GM18951 (cell line): ENCODE results near the gene TP73.

Source experiments
- POLR2A ChIP-seq: IDR thresholded peaks from 4 replicates; pipeline ENCODE4 v1.6.1; 2011; ENCODE audit warnings: mild to moderate bottlenecking; ENCODE audit not compliant: insufficient read length, insufficient read depth; ENCODE audit errors: extremely low read depth
- in situ Hi-C: fragments of 300-500 bp; cut with MboI; formaldehyde crosslinking; loops from one replicate; pipeline ENCODE4 v1.12.0; 2022; ENCODE audit warnings: low sequenced_read_pairs, mixed read lengths, inconsistent platforms; ENCODE audit not compliant: unreplicated experiment

TP73 gene

GRCh38 chr1:3732434-3733093, 80.2 kb downstream of the TP73 start:
- in situ Hi-C loops: no loop called here
- no peak for TF ChIP-seq POLR2A

- in situ Hi-C loops: no loop called here
- TF ChIP-seq POLR2A: no peak
Observed at GRCh38 chr1:3733094-3733882, 81.0 kb downstream of the TP73 start.

DNA sequence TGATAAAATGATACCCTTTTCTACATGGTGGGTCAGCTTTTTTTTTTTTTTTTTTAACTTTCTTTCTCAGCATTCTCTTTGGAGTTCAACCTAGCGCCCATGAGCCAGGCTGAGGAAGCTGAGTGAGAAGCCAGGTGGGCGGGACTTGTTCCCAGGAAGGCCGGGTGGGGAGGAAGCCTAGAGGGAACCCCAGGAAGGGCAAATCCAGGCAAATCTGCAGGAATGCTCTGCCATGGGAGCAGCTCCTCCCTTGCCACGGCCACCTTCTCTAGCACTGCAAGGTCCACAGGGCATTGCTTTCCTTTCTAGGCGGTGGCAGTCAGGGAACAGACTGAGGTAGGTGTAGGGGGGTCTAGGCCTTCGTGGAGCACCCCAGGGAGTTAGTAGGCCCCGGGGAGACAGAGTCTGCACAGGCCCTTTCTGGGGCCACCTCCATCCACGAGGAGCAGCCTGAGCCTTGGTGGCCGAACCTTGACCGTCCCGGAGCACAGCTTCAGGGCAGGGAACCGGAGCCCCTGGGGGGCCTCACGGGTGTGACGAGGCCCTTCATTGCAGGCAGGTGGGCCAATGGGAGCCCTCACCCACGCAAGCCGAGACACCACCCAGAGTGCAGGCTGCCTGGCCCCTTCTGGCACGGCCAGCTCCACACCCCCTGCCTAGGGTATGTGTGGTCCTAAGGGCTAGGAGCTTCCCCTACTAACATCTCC, 81.7 kb downstream of the TP73 start:
- in situ Hi-C loops: no loop called here
- no peak for TF ChIP-seq POLR2A

GRCh38 chr1:3734602-3735001, 82.3 kb downstream of the TP73 start:
- in situ Hi-C loops: no loop called here

DNA sequence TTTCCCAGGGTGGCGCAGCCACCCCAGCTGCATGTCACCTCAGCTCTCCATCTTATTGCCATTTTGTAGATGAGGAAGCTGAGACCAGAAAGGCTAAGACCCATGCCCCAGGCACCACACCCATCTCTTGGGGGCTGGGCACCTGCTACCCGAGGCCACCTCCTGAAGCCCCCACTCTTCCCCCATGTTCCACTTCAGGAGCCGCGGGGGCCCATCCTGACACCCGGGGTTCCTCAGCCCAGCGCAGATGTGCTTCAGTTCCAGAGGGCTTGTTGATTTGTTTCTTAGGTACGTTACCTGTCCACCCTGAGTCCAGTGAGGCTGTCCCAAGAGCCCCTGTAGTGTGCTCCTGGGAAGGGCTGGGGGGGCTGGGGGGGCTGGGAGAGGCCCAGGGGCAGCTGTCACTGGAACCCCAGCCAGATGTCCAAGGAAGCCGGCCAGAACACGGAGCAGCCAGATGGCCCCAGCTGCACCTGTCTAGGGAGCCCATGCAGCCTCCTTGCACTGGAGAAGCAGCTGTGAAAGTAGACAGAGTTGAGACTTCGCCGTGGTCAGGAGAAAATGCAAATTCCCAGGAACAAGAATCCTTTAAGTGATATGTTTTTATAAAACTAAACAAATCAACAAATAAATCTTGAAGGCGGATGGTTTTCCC, 82.8 kb downstream of the TP73 start:
- in situ Hi-C loops: no loop called here
- TF ChIP-seq POLR2A: peak; percentile 21

More at GRCh38 chr1:3734602-3735001, 82.3 kb downstream of the TP73 start:
- TF ChIP-seq POLR2A: peak; percentile 26

- in situ Hi-C loops: no loop called here
- no peak for TF ChIP-seq POLR2A
Observed at GRCh38 chr1:3735688-3736087, 83.4 kb downstream of the TP73 start.

DNA sequence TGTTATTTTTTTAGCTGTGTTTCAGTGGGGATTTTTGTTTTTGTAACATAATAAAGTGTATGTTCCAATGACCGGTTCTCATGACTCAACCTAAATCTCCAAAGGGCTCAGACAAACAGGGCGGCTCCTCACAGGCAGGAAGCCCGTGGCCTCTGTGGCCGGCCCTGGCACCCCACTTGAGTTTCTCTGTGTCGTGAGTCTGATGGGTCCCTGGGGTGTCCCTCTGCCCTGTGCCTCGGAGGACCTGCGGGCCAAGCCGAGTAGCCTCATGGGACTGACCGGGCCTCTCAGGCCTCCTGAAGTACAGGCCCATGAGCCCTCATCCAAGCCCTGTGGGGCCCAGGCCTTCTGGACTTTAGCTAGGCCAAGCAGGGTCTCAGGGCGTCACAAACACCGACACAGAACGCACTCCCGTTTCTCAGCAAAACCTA, 83.8 kb downstream of the TP73 start:
- in situ Hi-C loops: no loop called here

GRCh38 chr1:3736708-3737107, 84.4 kb downstream of the TP73 start:
- in situ Hi-C loops: no loop called here
- no peak for TF ChIP-seq POLR2A

More for the DNA sequence above, 83.8 kb downstream of the TP73 start:
- TF ChIP-seq POLR2A: no peak

DNA sequence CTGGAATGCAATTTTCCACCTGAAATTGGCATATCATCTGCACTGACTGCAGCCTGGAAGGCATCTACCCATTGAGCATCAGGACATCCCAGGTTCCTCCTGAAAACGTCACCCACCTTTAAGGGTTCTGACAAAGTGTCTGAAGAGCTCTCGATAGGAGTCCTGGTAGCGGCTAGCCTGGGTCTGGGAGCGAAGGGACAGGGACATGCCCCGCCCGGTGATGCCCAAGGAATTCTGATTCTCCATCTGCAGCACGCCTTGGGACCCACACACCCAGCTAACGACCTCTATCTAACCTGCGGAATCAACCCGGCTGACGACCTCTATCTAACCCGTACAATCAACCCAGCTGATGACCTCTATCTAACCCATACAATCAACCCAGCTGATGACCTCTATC, 86.6 kb downstream of the TP73 start:
- in situ Hi-C loops: no loop called here
- no peak for TF ChIP-seq POLR2A

GRCh38 chr1:3740042-3740441, 87.7 kb downstream of the TP73 start:
- in situ Hi-C loops: no loop called here
- TF ChIP-seq POLR2A: no peak

DNA sequence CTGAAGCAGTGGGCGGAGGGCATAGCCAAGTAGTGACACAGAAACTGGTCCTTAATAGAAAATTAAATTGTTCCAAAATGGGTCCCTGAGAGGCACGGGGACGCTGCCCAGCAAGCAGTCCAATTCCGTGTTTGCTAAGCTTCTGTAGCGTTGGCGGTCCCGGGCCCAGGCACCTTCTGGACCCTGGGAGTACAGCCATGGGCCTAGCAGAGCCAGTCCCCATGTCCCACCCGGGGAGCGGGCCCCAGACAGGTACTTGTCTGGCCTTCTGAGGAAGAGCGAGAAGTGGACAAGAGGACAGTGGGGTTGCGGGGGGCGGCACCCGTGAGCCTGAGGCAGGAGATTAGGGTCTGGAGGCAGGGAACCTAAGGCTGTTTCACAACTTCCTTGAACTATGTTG, 88.4 kb downstream of the TP73 start:
- in situ Hi-C loops: no loop called here
- TF ChIP-seq POLR2A: no peak

DNA sequence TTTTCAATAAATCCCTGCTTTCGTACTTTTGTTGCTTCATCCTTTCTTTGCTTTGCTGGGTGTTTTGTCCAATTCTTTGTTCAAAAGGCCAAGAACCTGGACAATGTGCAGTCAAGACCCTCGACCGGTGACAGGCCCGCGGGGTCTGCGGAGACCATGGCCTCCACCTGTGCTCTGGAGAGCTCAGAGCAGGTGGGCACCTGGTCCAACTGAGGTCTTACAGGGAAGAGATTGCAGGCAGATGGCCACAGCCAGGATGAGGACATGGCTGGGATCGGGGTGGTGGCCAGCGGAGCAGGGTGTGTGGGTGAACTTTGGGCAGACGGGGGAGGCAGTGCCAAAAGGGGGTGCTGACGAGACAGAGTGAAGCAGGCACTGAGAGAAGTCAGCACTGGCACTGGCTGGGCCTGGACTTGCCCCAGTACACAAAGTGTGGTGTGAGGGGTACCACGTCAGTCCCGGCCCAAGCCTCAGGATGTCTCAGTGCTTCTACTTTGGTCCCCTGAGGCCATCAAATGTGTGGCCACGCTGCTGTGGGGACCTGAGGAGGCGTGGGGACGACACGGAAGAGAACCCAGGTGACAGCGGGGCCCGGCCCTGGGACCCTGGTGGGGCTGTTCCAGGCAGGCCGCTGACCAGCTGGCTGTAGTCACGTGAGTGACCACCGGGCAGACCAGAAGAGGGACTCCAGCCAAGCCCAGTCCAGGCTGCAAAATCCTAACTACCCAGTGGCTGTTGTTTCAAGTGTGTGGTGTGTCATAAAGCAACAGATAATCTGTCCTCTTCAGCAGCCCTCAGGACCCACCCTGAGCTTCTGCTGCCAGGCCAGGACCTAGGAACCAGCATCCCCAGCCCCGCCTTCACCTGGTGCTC, 89.5 kb downstream of the TP73 start:
- in situ Hi-C loops: no loop called here

GRCh38 chr1:3742439-3743298, 90.4 kb downstream of the TP73 start:
- in situ Hi-C loops: no loop called here
- TF ChIP-seq POLR2A: no peak

More for the DNA sequence above, 89.5 kb downstream of the TP73 start:
- no peak for TF ChIP-seq POLR2A
